OCI-LY1 (cell line): ENCODE data around the gene RARA.

Experiments used
- H2AFZ ChIP-seq: fragments of 200-600 bp; sonication (generic), shearing (Covaris generic); 2 replicates; pipeline ENCODE4 v1.6.0; 2014; ENCODE audit warnings: antibody characterized with exemption, mild to moderate bottlenecking, low read length
- H3F3A ChIP-seq: fragments of 200-600 bp; sonication (generic), shearing (Covaris generic); 2 replicates; pipeline ENCODE4 v1.6.0; 2014; ENCODE audit warnings: mild to moderate bottlenecking, antibody characterized with exemption, low read length, moderate library complexity; ENCODE audit not compliant: insufficient read depth
- H3K27ac ChIP-seq: fragments of 200-600 bp; sonication (generic); 2 replicates; pipeline ENCODE4 v1.5.1; 2014; ENCODE audit warnings: low read length, mixed run types, mild to moderate bottlenecking, low read depth; ENCODE audit not compliant: poor library complexity, severe bottlenecking
- H3K27me3 ChIP-seq: fragments of 200-600 bp; sonication (generic); 2 replicates; pipeline ENCODE4 v1.6.0; 2014; ENCODE audit warnings: antibody characterized with exemption, mild to moderate bottlenecking, low read length, moderate library complexity; ENCODE audit not compliant: insufficient read depth
- H3K36me3 ChIP-seq: fragments of 200-600 bp; sonication (generic); 2 replicates; pipeline ENCODE4 v1.6.1; 2014; ENCODE audit warnings: mild to moderate bottlenecking, antibody characterized with exemption, low read length, moderate library complexity, mixed read lengths; ENCODE audit not compliant: insufficient read depth
- H3K4me1 ChIP-seq: fragments of 200-600 bp; sonication (generic); 2 replicates; pipeline ENCODE4 v1.5.1; 2014; ENCODE audit warnings: mild to moderate bottlenecking, low read length, moderate library complexity; ENCODE audit not compliant: insufficient read depth, severe bottlenecking
- H3K4me2 ChIP-seq: fragments of 200-600 bp; sonication (generic), shearing (Covaris generic); 2 replicates; pipeline ENCODE4 v1.6.1; 2014; ENCODE audit warnings: low read length
- H3K4me3 ChIP-seq: fragments of 200-600 bp; sonication (generic); 2 replicates; pipeline ENCODE4 v1.5.1; 2014; ENCODE audit warnings: low read length, low read depth, mild to moderate bottlenecking, mixed read lengths; ENCODE audit not compliant: poor library complexity, severe bottlenecking
- H3K79me2 ChIP-seq: fragments of 200-600 bp; shearing (Covaris generic); 2 replicates; pipeline ENCODE4 v1.6.1; 2016; ENCODE audit warnings: mixed run types, low read length, mixed read lengths; ENCODE audit not compliant: insufficient read depth
- H3K9ac ChIP-seq: fragments of 200-600 bp; sonication (generic), shearing (Covaris generic); 2 replicates; pipeline ENCODE4 v1.6.1; 2014; ENCODE audit warnings: mild to moderate bottlenecking, low read length, mixed read lengths
- H3K9me2 ChIP-seq: fragments of 200-600 bp; sonication (generic), shearing (Covaris generic); 2 replicates; pipeline ENCODE4 v1.6.1; 2014; ENCODE audit warnings: low read depth, mild to moderate bottlenecking, low read length, mixed read lengths
- H3K9me3 ChIP-seq: fragments of 200-600 bp; shearing (Covaris generic); 2 replicates; pipeline ENCODE4 v1.6.1; 2014; ENCODE audit warnings: low read length, mixed read lengths
- H4K20me1 ChIP-seq: fragments of 200-600 bp; sonication (generic), shearing (Covaris generic); 2 replicates; pipeline ENCODE4 v1.6.0; 2016; ENCODE audit warnings: mild to moderate bottlenecking, low read length; ENCODE audit not compliant: insufficient read depth
- EZH2 ChIP-seq: fragments of 200-600 bp; sonication (generic), shearing (Covaris generic); IDR thresholded peaks from 2 replicates; pipeline ENCODE4 v1.8.0; 2017; ENCODE audit warnings: borderline replicate concordance, mixed run types, mild to moderate bottlenecking, antibody characterized with exemption, low read length, moderate library complexity, mixed read lengths
- TF ChIP-seq, protein P1 (sequence below): fragments of 200-600 bp; sonication (generic), shearing (Covaris generic); IDR thresholded peaks from 2 replicates; pipeline ENCODE4 v1.5.1; 2017; ENCODE audit warnings: mild to moderate bottlenecking, antibody characterized with exemption, low read length, moderate library complexity, mixed read lengths

Gene RARA

DNA sequence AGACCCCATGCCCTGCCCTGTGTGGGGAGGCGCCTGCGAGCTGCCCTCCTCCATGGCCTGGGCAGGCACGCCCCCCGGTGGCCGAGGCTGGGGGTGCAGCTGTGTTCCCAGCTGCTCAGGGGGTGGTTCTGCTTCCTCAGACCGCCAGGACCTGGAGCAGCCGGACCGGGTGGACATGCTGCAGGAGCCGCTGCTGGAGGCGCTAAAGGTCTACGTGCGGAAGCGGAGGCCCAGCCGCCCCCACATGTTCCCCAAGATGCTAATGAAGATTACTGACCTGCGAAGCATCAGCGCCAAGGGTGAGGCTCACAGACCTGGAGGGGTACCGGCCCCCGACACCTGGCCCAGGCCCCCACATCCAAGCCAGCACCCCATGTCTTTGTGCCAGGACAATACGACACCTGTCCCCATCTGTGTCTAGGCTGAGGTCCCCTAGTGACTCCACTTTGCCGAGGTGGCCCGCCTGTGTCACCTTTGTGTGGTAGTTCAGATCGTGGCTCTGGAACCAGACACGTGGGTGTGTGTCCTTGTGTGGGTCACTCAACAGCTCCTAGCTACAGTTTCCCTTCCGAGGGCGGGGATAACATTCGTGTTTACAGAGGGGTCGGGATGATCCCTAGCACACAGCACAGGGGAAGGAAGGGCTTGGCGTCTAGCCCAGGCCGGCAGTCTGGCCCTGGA lies 46.3 kb downstream of the RARA start:
- peaks cover 5% of the 10 kb centered on the region; the same call in 1 of the 2 replicates for H3K27me3 ChIP-seq
- H3K9me2 ChIP-seq, result no peaks in the 10 kb centered on the region
- no peak for TF ChIP-seq EZH2
- TF ChIP-seq, protein P1, sequence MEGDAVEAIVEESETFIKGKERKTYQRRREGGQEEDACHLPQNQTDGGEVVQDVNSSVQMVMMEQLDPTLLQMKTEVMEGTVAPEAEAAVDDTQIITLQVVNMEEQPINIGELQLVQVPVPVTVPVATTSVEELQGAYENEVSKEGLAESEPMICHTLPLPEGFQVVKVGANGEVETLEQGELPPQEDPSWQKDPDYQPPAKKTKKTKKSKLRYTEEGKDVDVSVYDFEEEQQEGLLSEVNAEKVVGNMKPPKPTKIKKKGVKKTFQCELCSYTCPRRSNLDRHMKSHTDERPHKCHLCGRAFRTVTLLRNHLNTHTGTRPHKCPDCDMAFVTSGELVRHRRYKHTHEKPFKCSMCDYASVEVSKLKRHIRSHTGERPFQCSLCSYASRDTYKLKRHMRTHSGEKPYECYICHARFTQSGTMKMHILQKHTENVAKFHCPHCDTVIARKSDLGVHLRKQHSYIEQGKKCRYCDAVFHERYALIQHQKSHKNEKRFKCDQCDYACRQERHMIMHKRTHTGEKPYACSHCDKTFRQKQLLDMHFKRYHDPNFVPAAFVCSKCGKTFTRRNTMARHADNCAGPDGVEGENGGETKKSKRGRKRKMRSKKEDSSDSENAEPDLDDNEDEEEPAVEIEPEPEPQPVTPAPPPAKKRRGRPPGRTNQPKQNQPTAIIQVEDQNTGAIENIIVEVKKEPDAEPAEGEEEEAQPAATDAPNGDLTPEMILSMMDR, result peak; percentile 94
- no peaks in the 10 kb centered on the region for H3K9me3 ChIP-seq
- peaks cover 5% of the 10 kb centered on the region for H3K4me1 ChIP-seq
- no peaks in the 10 kb centered on the region for H3K36me3 ChIP-seq
- no peaks in the 10 kb centered on the region for H4K20me1 ChIP-seq
- no peak overlapping the region for H3K4me2 ChIP-seq
- H3K4me3 ChIP-seq, result no peak overlapping the region
- H2AFZ ChIP-seq, result no peak overlapping the region
- no peaks in the 10 kb centered on the region for H3F3A ChIP-seq
- H3K9ac ChIP-seq, result no peak overlapping the region
- no peak overlapping the region for H3K27ac ChIP-seq
- H3K79me2 ChIP-seq, result no peaks in the 10 kb centered on the region

DNA sequence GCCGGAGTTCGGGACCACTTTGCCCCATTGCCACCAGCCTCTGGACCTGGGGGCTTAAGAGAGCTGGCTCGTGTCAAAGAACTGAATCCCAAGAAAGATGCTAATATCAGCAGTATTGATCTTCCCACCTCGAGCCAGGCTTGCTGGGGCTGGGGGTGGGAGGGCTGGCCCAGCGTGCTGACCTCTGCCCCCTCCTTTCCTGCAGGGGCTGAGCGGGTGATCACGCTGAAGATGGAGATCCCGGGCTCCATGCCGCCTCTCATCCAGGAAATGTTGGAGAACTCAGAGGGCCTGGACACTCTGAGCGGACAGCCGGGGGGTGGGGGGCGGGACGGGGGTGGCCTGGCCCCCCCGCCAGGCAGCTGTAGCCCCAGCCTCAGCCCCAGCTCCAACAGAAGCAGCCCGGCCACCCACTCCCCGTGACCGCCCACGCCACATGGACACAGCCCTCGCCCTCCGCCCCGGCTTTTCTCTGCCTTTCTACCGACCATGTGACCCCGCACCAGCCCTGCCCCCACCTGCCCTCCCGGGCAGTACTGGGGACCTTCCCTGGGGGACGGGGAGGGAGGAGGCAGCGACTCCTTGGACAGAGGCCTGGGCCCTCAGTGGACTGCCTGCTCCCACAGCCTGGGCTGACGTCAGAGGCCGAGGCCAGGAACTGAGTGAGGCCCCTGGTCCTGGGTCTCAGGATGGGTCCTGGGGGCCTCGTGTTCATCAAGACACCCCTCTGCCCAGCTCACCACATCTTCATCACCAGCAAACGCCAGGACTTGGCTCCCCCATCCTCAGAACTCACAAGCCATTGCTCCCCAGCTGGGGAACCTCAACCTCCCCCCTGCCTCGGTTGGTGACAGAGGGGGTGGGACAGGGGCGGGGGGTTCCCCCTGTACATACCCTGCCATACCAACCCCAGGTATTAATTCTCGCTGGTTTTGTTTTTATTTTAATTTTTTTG lies 47.1 kb downstream of the RARA start:
- Histone ChIP-seq H3K4me3 (no peak overlapping the region), H3K9me3 (no peaks in the 10 kb centered on the region), H3K9ac (no peak overlapping the region), H3K9me2 (no peaks in the 10 kb centered on the region), H2AFZ (no peak overlapping the region), H3K4me1 (peaks cover 5% of the 10 kb centered on the region), H4K20me1 (no peaks in the 10 kb centered on the region), H3K27ac (no peak overlapping the region), H3K79me2 (no peaks in the 10 kb centered on the region), H3K27me3 (peaks cover 5% of the 10 kb centered on the region; the same call in 1 of the 2 replicates), H3K36me3 (no peaks in the 10 kb centered on the region), H3F3A (no peaks in the 10 kb centered on the region), H3K4me2 (no peak overlapping the region)
- TF ChIP-seq, protein P1, result no peak
- TF ChIP-seq EZH2, result no peak

DNA sequence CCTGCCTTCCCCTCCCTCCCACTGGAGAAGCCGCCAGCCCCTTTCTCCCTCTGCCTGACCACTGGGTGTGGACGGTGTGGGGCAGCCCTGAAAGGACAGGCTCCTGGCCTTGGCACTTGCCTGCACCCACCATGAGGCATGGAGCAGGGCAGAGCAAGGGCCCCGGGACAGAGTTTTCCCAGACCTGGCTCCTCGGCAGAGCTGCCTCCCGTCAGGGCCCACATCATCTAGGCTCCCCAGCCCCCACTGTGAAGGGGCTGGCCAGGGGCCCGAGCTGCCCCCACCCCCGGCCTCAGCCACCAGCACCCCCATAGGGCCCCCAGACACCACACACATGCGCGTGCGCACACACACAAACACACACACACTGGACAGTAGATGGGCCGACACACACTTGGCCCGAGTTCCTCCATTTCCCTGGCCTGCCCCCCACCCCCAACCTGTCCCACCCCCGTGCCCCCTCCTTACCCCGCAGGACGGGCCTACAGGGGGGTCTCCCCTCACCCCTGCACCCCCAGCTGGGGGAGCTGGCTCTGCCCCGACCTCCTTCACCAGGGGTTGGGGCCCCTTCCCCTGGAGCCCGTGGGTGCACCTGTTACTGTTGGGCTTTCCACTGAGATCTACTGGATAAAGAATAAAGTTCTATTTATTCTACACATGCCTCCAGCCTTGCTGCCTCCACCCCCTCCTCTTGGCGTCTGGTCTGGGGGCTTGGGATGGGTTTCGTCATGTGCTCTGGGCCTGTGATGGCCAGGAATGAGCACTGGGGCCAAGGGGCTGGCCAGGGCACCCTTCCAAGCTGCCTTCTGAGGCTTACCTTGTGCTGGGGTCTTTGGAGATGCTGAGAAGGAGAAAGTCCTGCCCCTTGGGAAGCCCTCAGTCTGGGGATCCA lies 48.3 kb downstream of the RARA start:
- H3K79me2 ChIP-seq, result no peaks in the 10 kb centered on the region
- H3K9me2 ChIP-seq, result no peaks in the 10 kb centered on the region
- no peak overlapping the region for H3K4me3 ChIP-seq
- no peak overlapping the region for H3K9ac ChIP-seq
- H3K27ac ChIP-seq, result no peak overlapping the region
- no peaks in the 10 kb centered on the region for H3K9me3 ChIP-seq
- no peaks in the 10 kb centered on the region for H3F3A ChIP-seq
- no peak for TF ChIP-seq EZH2
- TF ChIP-seq, protein P1, result no peak
- no peak overlapping the region for H3K4me2 ChIP-seq
- H2AFZ ChIP-seq, result no peak overlapping the region
- H3K27me3 ChIP-seq, result peaks cover 1% of the 10 kb centered on the region; the same call in 1 of the 2 replicates
- peaks cover 9% of the 10 kb centered on the region for H3K4me1 ChIP-seq
- H4K20me1 ChIP-seq, result no peaks in the 10 kb centered on the region
- H3K36me3 ChIP-seq, result no peaks in the 10 kb centered on the region
